NCI-H510A (cell line): ENCODE results near the gene SLC27A2.

Source experiments
- DNase-seq: peaks from one replicate; lab custom pipeline; 2025; lab: John Stamatoyannopoulos, UW

The SLC27A2 gene

GRCh38 chr15:50275908-50276307, 93.9 kb downstream of the SLC27A2 start:
- no peak for DNase-seq

GRCh38 chr15:50277370-50277769, 95.4 kb downstream of the SLC27A2 start:
- DNase-seq, result no peak

GRCh38 chr15:50278496-50278895, 96.5 kb downstream of the SLC27A2 start:
- no peak for DNase-seq

GRCh38 chr15:50280271-50280670, 98.3 kb downstream of the SLC27A2 start:
- no peak for DNase-seq

- no peak for DNase-seq
Measured at GRCh38 chr15:50281427-50281826, 99.4 kb downstream of the SLC27A2 start.
